B cell (primary cell): ENCODE measurements around the gene NANOS3. TPM values are rescaled to one million over a fixed set of nuclear protein-coding genes. Genes with fewer than 3 reads are reported as not detected.
A peak's percentile ranks its signal among the peaks of the same experiment; 100 is the strongest.

Source experiments
- ATAC-seq: fragments of 200-7000 bp; cut with Tn5 transposase; one replicate; pipeline ENCODE4 v1.10.0; 2021; ENCODE audit warnings: low read depth, mild to moderate bottlenecking, moderate number of reproducible peaks, moderate library complexity
- CTCF ChIA-PET: fragments of 350-600 bp; sonication (Branson Sonifier 250); formaldehyde crosslinking; loops from one replicate; lab custom pipeline; 2021; ENCODE audit warnings: antibody characterized with exemption, inconsistent platforms; lab: Charles Lee
- POLR2A ChIA-PET: fragments of 350-600 bp; sonication (Branson Sonifier 250); formaldehyde crosslinking; loops from one replicate; lab custom pipeline; 2021; ENCODE audit warnings: antibody characterized with exemption; lab: Charles Lee
- DNase-seq: peaks from one replicate; pipeline ENCODE4 v3.0.0; 2013
- H2AFZ ChIP-seq: 2 replicates; pipeline ENCODE4 v1.6.1; 2012; ENCODE audit warnings: mild to moderate bottlenecking, low read depth, low read length; ENCODE audit not compliant: insufficient read depth, poor library complexity, severe bottlenecking
- H3K27ac ChIP-seq, 2 donors: 1 replicate in 1 of 2; 2 replicates in 1 of 2; pipeline ENCODE4 v1.5.1; 2012 to 2013; ENCODE audit warnings: low read length in 2 of 2, mild to moderate bottlenecking in 2 of 2, moderate library complexity in 1 of 2
- H3K27me3 ChIP-seq, 4 experiments: fragments of 200-600 bp in 1 of 4; sonication (generic) in 1 of 4; replicated peaks in 1 of 4; 1 replicate in 2 of 4; 2 replicates in 2 of 4; pipeline versions ENCODE4 v1.6.1 to v1.7.0; 2013 to 2016; ENCODE audit warnings: low read length in 3 of 4, mild to moderate bottlenecking in 2 of 4, mixed read lengths in 1 of 4, moderate library complexity in 1 of 4; ENCODE audit not compliant: insufficient read depth in 4 of 4, control insufficient read depth in 3 of 4; ENCODE audit errors: control extremely low read depth in 1 of 4
- H3K36me3 ChIP-seq, 2 experiments: replicated peaks in 1 of 2; 1 replicate in 1 of 2; 2 replicates in 1 of 2; pipeline versions ENCODE4 v1.6.1 to v1.7.1; 2013; ENCODE audit warnings: low read length in 1 of 2; ENCODE audit not compliant: insufficient read depth in 2 of 2, control insufficient read depth in 1 of 2; ENCODE audit errors: control extremely low read depth in 1 of 2, extremely low read depth in 1 of 2
- H3K4me1 ChIP-seq, 2 donors: fragments of 200-600 bp in 1 of 2; sonication (generic) in 1 of 2; 1 replicate in 1 of 2; 2 replicates in 1 of 2; pipeline versions ENCODE4 v1.5.1 to v1.6.1; 2013 to 2017; ENCODE audit warnings: low read length in 2 of 2; ENCODE audit not compliant: control insufficient read depth in 2 of 2, insufficient read depth in 2 of 2
- H3K4me2 ChIP-seq: replicated peaks from 2 replicates; pipeline ENCODE3; 2012; ENCODE audit warnings: mild to moderate bottlenecking, low read depth, low read length; ENCODE audit not compliant: poor library complexity, severe bottlenecking
- H3K4me3 ChIP-seq, 5 experiments: fragments of 200-600 bp in 1 of 5; sonication (generic) in 1 of 5; 1 replicate in 3 of 5; 2 replicates in 2 of 5; pipeline versions ENCODE4 v1.5.1 to v1.7.0; 2011 to 2016; ENCODE audit warnings: low read length in 4 of 5, mild to moderate bottlenecking in 4 of 5, low read depth in 2 of 5, control low read depth in 1 of 5, moderate library complexity in 1 of 5; ENCODE audit not compliant: insufficient read depth in 1 of 5; ENCODE audit errors: control extremely low read depth in 1 of 5, extremely low read depth in 1 of 5
- H3K79me2 ChIP-seq: fragments of 200-600 bp; sonication (generic); one replicate; pipeline ENCODE4 v1.6.0; 2016; ENCODE audit warnings: low read length; ENCODE audit not compliant: control insufficient read depth, insufficient read depth
- H3K9ac ChIP-seq: fragments of 200-600 bp; sonication (generic); 2 replicates; pipeline ENCODE4 v1.6.1; 2017; ENCODE audit warnings: mild to moderate bottlenecking, low read length, moderate library complexity
- H3K9me3 ChIP-seq, 3 donors: one replicate each; pipeline versions ENCODE4 v1.6.1 to v1.7.1; 2013; ENCODE audit warnings: low read length in 2 of 3; ENCODE audit not compliant: control insufficient read depth in 2 of 3, insufficient read depth in 1 of 3; ENCODE audit errors: control extremely low read depth in 1 of 3
- H4K20me1 ChIP-seq: 2 replicates; pipeline ENCODE4 v1.6.0; 2012; ENCODE audit warnings: mild to moderate bottlenecking, low read length; ENCODE audit not compliant: insufficient read depth, control insufficient read depth, poor library complexity, severe bottlenecking
- H3K27ac Mint-ChIP-seq: one replicate; pipeline ENCODE4 v1.8.0; 2021; ENCODE audit warnings: mixed read lengths
- H3K27me3 Mint-ChIP-seq: one replicate; pipeline ENCODE4 v1.8.0; 2021; ENCODE audit warnings: mixed read lengths
- H3K4me1 Mint-ChIP-seq: one replicate; pipeline ENCODE4 v1.8.0; 2021; ENCODE audit warnings: mixed read lengths
- H3K4me3 Mint-ChIP-seq: one replicate; pipeline ENCODE4 v1.8.0; 2021; ENCODE audit warnings: mixed read lengths
- H3K9me3 Mint-ChIP-seq: one replicate; pipeline ENCODE4 v1.8.0; 2022; ENCODE audit warnings: mixed read lengths; ENCODE audit not compliant: insufficient read depth
- CTCF ChIP-seq: fragments of 200-600 bp; IDR thresholded peaks from one replicate; pipeline ENCODE4 v1.8.0; 2022; ENCODE audit warnings: antibody characterized with exemption, mild to moderate bottlenecking
- EZH2 ChIP-seq: IDR thresholded peaks from 2 replicates; pipeline ENCODE4 v1.6.1; 2012; ENCODE audit warnings: borderline replicate concordance, low read depth, mild to moderate bottlenecking, moderate library complexity, low read length; ENCODE audit not compliant: insufficient read depth, poor library complexity, severe bottlenecking
- WGBS: methylation state at CpG from one replicate; pipeline ENCODE4 v1.1.5; 2013; ENCODE audit warnings: missing lambda C conversion rate; ENCODE audit not compliant: insufficient coverage; 5-methylcytosine and 5-hydroxymethylcytosine counted together
- intact Hi-C: fragments of 100-400 bp; cut with micrococcal nuclease; formaldehyde crosslinking; loops from one replicate; pipeline ENCODE4 v1.10.0; 2022
- polyA plus RNA-seq: library from polyadenylated mRNA; depleted of rRNA; stranded (reverse); fragments of >200 nt; gene quantifications from 2 replicates; pipeline ENCODE4 v1.2.3, GENCODE V29; 2012
- total RNA-seq, 2 donors: library from RNA; stranded (reverse); fragments of 120-200 nt in 1 of 2; gene quantifications; 1 replicate in 1 of 2; 2 replicates in 1 of 2; pipeline versions ENCODE4 v1.2.3 to v1.2.4, GENCODE V29; 2013 to 2022

The NANOS3 gene
- total and polyA plus RNA-seq, 2 donors (not counting 1 experiment from before 2014, with no cell fraction given) = 0.49 TPM; not detected in 1

- Histone ChIP-seq H3K4me2 (no peak overlapping the region), H2AFZ (no peak overlapping the region), H3K27me3 (no peaks in the 10 kb centered on the region), H3K4me1 (peaks cover 5% of the 10 kb centered on the region in 2 donors), H3K9me3 (no peaks in the 10 kb centered on the region), H3K27ac (no peak overlapping the region), H3K79me2 (no peaks in the 10 kb centered on the region), H3K36me3 (no peaks in the 10 kb centered on the region), H4K20me1 (no peaks in the 10 kb centered on the region), H3K9ac (no peak overlapping the region), H3K4me3 (no peak overlapping the region)
- no peaks in the 10 kb centered on the region for H3K9me3 Mint-ChIP-seq
- intact Hi-C loops = no loop called here
- CTCF ChIA-PET = no interaction called here
- TF ChIP-seq CTCF (no peak), EZH2 (no peak)
- 75% methylated on average over 2 of the region's 2 CpGs for WGBS
- DNase-seq (no peak), ATAC-seq (no peak)
- no peaks in the 10 kb centered on the region for H3K27me3 Mint-ChIP-seq
- H3K27ac Mint-ChIP-seq = no peak overlapping the region
- H3K4me1 Mint-ChIP-seq = peaks cover 9% of the 10 kb centered on the region
- POLR2A ChIA-PET = no interaction called here
- H3K4me3 Mint-ChIP-seq = no peak overlapping the region
Measured at GRCh38 chr19:13856497-13856896, 20.4 kb upstream of the NANOS3 start.

GRCh38 chr19:13859361-13859880 lies 17.5 kb upstream of the NANOS3 start:
- Histone ChIP-seq H3K79me2 (no peaks in the 10 kb centered on the region), H3K4me3 (no peak overlapping the region), H2AFZ (no peak overlapping the region), H3K4me2 (no peak overlapping the region), H3K4me1 (peaks cover 13 to 16% of the 10 kb centered on the region in 2 donors), H3K9ac (no peak overlapping the region), H3K36me3 (no peaks in the 10 kb centered on the region), H4K20me1 (no peaks in the 10 kb centered on the region), H3K27me3 (peaks cover 0 to 17% (median 7%) of the 10 kb centered on the region in 4 experiments), H3K9me3 (peaks cover 0 to under 1% (median 0%) of the 10 kb centered on the region in 3 donors), H3K27ac (no peak overlapping the region)
- ChIA-PET CTCF (interaction anchor here (1.2 to 7.4 kb wide), 4 partner anchors 13 to 85 kb away, joined by 3 to 250 read pairs (median 20); partner anchors contain the start of gene C19orf53), POLR2A (interaction anchor here (0.5 to 3.1 kb wide), 5 partner anchors 12 to 758 kb away, joined by 3 to 11 read pairs (median 7); no protein-coding TSS in a partner anchor)
- Mint-ChIP-seq H3K27me3 (peaks cover 12% of the 10 kb centered on the region), H3K27ac (peak overlapping the region; percentile 4), H3K9me3 (no peaks in the 10 kb centered on the region), H3K4me1 (peaks cover 19% of the 10 kb centered on the region), H3K4me3 (peak overlapping the region; percentile 26)
- no peak for ATAC-seq
- intact Hi-C loops = no loop called here
- no peak for DNase-seq
- no peak for TF ChIP-seq EZH2
- TF ChIP-seq CTCF = no peak
- 95% methylated on average over 3 of the region's 3 CpGs for WGBS
